ENCODE results near the gene ZBTB20.

The ZBTB20 gene

DNA sequence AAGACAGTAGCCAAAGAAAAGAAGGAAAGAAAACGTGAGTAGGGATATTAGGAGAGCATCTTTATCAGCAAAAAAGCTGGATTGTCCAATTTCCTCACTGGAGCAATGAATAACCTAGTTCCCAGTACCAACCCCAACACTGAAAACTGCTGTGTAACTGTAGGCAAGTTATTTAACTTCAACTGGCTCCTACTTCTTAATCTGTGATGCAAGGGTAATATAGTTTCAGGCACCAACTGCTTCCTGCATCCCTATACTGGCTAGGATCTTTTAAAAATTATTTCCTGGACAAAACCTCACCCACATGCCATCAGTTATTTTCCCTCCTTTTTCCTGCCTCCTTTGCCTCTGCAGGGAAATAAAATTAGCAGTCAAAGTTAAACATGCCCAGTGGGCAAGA is 59.6 kb downstream of the ZBTB20 start:
- no peak for DNase-seq (ENCODE audit: low read depth)

DNA sequence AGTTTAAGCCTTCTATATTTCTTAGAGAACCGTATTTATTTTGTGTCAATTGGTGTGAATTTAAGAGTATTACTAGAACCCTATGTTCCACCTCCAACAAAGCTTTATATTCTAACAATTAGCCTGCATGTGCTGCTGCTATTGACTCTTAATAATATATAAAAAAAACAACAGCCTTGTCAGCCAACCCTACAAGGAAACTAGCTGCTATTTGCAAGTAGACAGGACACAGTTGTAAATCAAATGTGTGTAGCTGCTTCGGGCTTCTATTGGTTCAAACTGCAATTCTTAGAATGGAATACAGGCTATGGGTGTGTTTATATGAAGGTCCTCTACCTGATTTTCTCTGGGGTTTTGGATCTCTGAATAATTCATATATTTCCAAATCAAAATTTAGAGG is 60.7 kb downstream of the ZBTB20 start:
- no peak for DNase-seq (ENCODE audit: low read depth)

DNA sequence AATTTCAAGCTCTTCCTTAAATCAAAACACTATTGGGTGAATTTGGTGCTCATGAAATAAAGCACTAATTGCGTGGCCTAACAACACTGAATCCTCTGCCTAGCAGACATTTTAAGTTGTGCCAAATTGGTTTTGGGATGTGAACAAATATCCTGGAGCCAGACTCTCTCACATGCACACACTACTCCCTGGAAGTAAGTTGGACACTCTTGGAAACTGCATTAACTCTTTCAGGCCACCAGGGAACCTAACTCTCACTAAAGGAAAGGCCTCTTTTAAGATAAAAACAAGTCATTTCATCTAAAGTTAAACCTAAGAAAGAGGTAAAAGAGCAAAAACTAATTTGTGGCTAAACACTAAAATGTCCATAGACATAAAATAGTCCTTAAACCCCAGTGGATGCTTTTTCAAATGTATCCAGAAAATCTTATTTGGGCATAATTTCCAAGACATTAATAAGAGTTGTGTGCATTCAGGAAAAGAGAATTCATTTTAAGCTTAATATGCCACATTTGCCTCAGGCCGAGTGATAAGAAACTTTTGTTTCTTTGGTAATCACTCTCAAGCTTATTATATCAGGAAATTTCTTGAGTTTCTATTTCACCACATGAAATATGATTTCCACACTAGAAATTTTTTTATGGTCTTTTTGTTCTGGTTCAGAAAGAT is 61.8 kb downstream of the ZBTB20 start:
- DNase-seq (ENCODE audit: low read depth), result no peak

DNA sequence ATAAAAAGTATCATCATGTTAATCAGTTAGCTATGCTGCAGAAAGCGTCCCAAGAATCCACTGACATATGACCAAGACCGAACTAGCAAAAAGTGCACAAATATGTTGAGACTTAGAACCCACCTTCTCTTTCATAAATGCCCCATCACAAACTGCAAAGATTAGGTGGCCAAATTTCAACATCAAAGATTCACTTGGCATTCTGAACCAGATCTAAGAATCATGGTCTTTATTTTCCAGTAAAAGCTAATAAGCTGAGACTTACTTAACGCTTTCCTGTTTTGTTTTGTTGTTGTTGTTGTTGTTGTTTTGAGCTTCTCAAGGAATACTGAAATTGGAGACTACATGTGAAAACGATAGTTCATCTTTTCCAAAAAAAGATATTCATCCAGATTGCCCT is 62.4 kb downstream of the ZBTB20 start:
- DNase-seq (ENCODE audit: low read depth), result no peak

DNA sequence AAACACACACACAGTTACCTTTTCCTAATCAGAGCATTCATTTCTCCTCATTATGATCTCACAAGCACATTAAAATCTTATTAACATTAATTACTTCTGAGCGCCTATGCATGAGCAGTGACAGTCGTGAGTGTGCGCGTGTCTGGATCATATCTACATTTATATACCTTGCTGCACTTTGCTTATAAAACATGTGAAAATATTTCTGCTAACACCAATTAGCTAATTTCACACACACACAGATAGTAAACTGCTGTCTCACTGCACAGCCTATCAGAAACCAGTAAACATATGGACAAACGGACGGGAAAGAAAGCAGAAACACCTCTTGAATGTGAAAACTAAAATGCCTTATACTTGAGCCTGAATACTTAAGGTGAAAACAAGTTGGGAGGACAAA is 64.8 kb downstream of the ZBTB20 start:
- no peak for DNase-seq (ENCODE audit: low read depth)

DNA sequence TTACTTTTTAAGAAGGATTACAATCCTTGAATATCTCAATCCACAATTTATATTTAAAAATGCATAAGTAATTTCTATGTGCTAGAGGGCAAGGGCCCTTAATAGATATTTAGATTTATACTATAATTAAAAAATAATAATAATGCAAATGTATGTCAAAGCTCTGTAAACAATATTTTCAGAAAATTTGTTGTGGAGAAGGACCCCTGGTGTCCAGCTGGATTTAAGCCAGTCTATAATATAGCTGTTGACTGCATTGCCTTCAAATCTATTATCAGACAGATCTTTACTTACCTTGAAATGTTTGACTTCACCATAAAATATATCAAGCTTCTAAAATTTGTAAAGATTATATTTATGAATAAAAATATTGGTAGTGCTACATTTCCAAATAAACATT is 65.6 kb downstream of the ZBTB20 start:
- no peak for DNase-seq (ENCODE audit: low read depth)

DNA sequence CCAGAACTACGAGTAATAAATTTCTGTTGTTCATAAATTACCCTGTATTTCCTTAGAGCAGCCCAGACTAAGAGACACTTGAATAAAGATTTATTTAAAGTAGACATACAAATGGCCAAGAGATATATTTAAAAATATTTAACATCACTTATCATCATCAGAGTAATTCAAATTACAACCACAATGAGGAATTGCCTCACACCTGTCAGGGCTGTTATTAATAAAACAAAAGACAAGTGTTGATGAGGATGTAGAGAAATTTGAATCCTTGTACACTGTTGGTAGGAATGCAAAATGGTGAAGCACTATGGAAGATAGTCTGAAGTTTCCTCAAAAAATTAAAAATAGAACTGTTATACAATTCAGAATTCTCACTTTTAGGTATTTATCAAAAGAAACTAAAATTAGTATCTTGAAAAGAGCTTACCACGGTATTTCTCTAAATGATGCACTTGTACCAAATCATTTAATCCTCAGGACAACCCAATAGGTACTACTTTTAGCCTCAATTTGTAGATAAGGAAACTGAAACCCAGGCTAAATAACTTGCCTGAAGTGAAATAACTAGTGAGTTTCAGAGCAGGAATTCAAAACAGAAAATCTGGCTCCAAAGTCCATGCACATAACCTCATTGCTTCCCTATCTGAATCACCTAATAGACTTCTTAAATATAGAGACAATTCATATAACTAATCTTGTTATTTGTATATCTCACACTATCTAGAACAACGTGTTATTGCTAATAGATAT is 69.4 kb downstream of the ZBTB20 start:
- DNase-seq (ENCODE audit: low read depth), result no peak

DNA sequence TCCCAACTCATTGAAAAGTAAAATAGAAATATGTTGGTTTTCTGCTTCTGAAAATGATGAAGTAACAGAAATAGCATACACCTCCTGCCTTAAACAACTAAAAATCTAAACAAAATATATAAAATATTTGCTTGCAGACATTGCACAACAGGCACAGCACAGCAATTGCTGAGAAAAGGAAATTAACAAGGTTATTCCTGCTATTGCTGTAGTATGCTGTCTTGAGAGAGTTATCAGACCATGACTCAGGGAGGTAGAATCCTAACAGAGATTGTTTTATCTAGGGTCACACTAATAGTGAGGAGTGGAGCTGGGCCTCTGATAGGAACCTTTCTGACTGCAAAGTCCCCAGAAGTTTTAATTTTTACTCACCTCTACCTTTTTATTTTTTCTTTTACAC is 72.6 kb downstream of the ZBTB20 start:
- no peak for DNase-seq (ENCODE audit: low read depth)

DNA sequence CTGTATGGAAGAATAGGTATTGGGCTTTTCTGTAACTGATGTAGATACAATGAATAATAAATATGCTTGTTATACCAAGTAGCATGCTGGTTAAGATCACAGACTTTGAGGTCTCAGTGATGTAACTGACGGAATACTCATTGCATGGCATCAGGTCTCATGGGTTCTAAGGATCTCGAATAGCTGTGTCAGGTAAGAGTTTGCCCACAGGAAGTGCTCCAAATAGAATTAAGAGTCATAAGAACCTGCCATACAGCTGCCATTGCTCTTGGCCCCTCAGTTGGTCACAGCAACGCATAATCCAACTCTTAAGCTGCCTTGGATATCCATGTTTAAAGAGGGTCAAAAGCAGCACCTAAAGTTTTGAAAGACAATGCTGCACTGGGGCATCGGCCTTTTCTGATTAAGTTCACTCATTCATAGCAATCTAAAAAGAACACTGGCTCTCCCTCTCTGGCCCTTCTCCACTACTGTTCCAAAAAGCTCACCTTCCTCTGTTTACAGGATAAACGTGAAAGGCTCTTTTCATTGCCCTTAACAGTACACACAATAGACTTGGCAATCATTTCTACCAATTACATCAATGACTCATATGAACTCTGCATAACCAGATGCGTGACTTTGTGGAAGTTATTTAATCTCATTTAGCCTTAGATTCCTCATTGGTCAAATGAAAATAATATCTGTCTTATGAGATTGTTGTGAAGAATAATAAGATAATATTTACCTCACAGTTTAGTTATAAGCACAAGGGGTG is 74.6 kb downstream of the ZBTB20 start:
- no peak for DNase-seq (ENCODE audit: low read depth)

DNA sequence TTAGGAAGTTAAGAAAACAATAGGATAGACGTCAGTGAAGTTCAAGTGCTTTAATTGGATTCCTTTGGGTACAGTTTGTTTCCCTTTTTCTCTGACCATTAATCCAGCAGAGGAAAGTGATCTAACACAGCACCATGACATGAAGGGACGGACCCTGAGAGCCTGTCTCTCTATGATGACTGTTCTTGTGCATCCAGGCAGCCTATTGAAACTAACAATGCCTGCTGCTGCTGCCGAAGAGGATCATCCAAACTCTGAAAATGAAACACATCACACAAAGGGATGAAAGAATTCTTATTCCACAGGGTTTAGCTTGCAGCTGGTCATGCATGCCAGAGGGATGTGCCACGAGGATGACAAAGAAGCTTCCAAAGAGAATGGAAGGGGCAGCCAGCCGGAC is 75.5 kb downstream of the ZBTB20 start:
- DNase-seq (ENCODE audit: low read depth), result no peak

DNA sequence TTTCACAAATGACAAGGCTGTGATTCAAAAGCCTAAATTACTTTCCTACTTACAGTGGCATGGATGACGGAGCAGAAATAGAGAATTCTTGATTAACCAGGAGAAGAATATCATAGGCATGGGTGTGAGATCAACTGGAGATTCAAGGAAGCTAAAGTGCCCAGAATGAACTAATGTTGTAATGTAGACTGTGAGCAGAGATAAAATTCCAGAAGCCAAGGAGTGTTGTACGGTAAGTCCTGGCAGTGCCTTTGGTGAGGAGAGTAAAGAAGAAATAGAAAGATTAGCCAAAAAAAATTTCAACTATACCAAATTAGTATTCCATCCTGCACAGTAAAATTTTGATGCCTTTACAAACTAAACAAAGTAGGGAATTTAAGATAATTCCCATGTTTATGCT is 75.9 kb downstream of the ZBTB20 start:
- DNase-seq (ENCODE audit: low read depth), result no peak

DNA sequence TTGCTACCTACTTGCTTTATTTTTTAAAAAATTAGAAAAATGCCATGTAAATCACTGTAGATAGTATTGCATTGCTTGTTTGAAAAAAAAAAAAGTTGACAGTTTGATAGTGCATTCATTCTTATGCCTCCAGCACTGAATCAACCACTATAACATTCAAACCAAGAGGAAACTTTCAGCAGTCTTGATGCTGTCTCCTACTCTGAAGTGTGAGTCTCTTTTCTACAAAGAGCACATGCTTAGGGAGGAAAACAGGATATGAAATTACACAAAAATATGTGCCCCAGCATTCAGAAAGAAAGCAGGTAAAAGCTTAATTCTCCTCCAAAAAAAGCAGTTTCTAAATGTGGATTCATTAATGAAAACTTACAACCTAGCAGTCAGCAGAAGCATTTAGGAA is 78.3 kb downstream of the ZBTB20 start:
- no peak for DNase-seq (ENCODE audit: low read depth)

DNA sequence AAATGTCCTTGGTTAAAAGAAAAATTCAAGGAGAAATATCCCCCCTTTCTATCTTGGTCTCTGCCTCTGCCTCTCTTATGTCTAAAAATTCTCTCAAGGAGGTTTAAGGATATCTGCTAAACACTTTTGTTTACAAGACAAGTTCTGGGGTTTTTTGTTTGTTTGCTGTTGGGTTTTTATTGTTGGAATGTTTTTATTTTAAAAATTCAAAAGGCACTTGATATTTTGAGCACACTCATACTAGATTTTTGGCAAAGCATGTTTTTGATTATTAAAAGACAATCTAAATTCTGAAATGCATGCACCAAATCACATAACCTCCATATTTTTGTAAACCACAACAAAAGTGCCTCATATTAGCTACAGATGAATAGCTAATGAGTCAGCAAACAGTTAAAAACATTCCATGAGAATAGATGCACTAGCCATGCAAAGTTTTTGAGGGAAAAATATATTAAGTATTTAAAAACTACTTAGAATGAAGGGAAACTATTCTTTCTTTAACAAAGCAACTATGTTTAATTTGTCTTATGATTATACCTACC is 84.6 kb downstream of the ZBTB20 start:
- no peak for DNase-seq (ENCODE audit: low read depth)

DNA sequence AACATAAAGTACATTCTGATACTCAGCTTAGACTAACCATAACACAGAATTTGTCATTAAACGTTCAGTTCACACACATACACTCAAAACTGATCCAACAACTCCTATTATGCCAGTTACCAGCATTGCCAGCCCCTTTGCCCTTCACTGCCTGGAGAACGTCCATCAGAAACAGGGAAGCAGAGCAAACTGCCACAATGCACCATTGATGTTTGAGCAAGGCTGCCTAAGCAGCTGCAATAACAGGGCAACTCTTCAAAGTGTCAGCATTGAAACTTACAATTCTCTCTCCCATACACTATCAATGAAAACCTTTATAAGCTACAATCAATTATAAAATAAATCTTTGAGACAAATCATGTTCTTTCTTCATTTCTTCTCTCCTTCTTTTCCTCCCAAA is 85.1 kb downstream of the ZBTB20 start:
- no peak for DNase-seq (ENCODE audit: low read depth)

DNA sequence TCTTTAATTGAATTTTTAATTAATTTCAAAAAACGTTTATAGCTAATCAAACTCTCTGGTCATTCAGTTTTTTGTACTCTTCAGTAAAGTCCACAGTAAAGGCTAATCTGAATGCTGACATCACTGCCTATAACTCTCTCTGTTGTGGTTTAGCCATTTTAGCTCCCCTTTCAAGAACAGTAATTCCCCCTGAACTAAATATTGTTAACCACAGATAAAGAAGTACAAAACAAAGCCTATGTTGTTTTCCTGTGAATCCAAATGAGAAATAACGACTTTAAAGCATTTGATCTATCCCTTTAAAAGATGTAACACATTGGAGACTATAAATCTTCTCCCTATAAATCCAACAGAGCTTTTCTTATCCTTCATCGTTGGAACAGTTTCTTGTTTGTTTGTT is 94.2 kb downstream of the ZBTB20 start:
- DNase-seq (ENCODE audit: low read depth), result no peak

DNA sequence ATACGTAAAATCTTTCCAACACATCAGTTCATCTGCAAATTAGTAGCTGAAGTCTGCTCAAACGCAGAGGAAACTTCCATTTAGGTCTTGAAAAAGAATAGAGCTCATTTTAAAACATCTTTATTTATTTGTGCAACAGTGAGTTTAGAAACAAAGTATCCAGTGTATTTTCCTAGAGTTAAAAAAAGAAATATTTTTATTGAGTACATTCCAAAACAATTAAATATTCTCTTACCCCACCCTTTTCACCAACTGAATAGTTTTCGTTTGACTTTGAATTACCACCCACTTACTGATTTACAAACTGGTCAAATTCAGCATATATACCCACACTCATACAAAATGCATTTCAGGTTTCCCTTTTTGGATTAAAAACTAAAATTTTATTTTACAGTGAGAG is 104.7 kb downstream of the ZBTB20 start:
- no peak for DNase-seq (ENCODE audit: low read depth)

DNA sequence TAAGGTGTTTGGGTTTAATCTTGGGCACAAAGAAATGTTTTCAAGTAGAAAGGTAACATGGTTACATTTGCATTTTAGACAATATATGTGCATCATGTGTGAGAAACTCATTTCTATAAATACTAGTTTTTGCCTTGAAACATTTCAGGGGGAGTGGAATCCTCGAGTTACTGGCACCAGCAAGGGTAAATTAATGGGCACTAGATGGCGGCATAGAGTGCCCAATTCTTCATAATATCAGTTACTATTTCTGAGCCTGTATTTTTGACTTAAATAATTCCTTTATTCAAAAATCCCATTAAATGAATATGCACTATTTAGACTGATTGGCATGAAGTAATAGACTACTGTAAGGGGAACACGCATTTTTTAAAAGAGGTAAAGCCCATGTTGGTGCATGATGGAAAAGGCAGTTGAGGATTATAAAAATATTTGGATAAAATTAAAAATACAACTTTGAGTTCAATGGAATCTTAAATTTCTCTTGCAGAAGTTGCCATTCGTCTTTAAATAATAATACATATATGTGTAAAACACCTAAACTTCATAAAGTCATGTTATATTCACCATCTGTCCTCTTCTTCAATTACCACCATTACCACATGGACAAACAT is 106.3 kb downstream of the ZBTB20 start:
- peak; percentile 38 for DNase-seq (ENCODE audit: low read depth)

DNA sequence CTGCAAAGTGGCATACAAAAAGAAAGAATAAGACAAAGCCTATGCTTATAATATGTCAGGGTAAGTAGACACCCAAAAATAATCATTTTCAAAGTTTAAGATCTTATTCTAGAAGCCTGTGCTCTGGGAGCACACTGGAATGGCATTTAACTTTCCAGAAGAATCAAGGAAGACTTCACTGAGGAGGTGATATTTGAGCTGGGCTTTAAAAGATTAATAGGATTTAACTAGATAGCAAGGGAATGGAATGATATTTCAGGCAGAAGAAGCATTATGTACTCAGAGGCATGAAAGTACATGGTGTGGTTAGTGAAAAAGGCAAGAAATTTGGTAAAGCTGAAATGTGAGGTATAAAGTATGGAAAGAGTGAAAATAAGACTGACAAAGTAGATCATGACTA is 106.8 kb downstream of the ZBTB20 start:
- DNase-seq (ENCODE audit: low read depth), result no peak

DNA sequence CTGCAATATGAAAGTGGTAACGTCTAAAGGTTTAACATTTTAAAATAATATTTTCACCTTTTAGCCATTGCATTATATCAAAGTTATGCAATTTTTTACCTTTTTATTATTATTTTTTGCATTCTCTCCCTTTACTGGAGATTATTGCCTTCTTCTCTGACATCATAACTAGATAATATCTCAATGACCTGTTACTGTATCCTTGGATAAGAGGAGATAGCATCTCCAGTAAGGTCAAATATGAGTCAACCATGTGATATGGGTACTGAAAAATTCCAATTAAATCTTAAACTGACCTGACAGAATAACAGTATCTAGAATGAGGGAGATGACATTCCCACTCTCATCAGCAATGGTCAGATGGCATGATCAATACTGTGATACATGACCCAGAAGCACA is 108.3 kb downstream of the ZBTB20 start:
- DNase-seq (ENCODE audit: low read depth), result no peak

DNA sequence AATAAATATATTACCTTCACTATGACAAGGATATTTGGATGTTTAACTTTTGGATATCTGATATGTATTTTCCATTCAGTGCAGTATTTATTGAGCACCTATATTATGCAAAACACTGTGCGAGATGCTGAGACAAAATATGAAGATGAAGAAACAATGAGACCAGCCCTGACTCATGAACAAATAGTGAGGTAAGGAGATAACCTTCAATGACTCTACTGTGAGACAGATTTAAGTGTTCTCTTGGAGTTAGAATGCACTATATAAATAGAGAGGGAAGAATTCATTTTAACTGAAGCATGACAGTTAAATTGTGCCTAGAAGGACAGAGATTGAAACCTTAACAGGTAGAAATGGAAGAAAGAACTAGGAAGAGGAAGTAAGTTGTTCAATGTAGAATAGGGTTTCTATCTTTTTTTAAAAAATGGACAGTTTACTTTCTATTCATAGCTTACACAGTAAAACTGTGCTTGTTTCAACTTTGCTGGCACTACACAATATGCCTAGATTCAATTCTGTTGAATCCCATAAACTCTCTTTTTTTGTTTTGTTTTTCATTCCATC is 124.2 kb downstream of the ZBTB20 start:
- no peak for DNase-seq (ENCODE audit: low read depth)

DNA sequence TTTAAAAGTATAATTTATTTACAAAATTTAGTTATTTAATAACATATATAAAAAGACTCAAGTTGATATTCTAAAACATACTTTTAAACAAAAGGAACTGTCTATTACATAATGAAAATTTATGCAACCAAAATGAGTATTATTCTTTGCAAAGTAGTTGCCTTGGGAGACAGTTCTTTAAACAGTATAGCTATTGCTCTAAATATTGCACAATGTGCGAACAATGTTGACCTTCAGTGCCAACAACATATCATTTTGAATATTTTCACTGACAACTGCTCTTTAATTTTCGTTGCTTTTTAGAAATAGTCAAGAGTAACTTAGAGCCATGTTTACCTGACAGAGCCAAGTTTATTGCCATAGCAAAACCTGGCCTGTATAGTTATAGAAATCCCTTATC is 124.9 kb downstream of the ZBTB20 start:
- no peak for DNase-seq (ENCODE audit: low read depth)

DNA sequence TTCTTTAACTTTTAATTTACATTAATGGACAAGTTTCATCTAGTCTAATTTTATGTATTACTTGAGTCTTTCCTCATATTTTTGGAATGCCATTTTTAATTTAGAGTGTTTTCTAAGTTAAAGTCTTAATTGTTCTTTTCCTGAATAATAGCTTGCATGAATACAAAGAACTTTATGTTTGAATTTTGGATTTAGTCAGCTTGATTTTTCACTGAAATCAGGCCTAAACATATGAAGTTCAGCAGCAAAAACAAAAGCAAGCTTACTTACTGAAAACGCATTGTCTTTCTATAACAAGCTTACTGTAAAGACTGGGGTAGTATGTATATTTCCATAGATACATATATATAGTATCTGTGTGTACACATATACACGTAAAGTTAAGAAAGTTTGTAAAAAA is 126.0 kb downstream of the ZBTB20 start:
- no peak for DNase-seq (ENCODE audit: low read depth)

Data from fibroblast of the conjunctiva (primary cell).